ENCODE data around the gene ELMO1.

DNA sequence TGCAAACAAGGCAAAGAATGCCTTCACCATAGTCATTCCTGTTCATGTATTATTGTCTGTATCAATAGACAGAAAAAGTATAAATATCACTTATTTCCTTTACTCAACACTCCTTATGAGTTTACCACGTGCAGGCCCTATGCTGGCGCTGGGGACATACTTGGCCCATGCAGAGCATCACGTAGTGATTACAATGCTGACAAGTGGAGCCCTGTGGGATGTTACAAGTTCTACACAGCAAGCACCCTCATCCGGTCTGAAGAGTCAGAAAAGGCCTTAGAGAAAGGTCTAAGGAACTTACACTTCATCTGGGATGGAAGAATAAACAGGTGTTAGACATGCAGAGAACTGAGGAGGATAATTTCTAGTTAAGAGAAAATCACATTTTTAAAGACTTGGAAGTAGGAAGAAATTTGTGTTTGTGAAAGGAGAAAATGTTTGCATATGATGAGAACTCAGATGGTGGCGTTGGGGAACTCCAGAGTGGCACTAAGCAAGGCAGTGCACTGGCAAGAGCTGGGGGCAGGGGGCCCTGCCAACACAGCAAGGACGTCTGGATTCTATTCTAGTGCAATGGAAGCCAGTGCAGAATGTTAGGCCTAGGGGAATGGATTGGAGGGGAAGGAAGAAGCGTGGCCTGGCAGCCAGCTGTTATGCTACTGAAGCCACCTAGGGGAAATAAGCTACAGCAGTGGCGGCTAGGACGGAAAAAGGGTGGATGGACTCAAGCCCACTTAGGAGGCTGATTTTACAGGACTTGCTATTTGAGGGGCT is 116.2 kb downstream of the ELMO1 start:
- no peak for TF ChIP-seq CTCF (IDR thresholded peaks at IDR 0.05)
- no peak for TF ChIP-seq POLR2A (IDR thresholded peaks at IDR 0.05)
- no peak for TF ChIP-seq EP300 (IDR thresholded peaks at IDR 0.05)

All from ovary (tissue), 3 donors.